Testis (tissue), 3 donors: ENCODE data around the gene GSDME. TPM values are rescaled to one million over a fixed set of nuclear protein-coding genes. Genes with fewer than 3 reads are reported as not detected.

Experiments used
- DNase-seq: peaks from one replicate; pipeline ENCODE4 v3.0.0-alpha.2; 2019
- H3K27ac ChIP-seq, 2 donors: fragments of 200-600 bp; sonication (generic); one replicate each; pipeline ENCODE4 v1.5.1; 2019
- H3K27me3 ChIP-seq: fragments of 200-600 bp; sonication (generic); one replicate; pipeline ENCODE4 v1.5.1; 2019
- H3K36me3 ChIP-seq: fragments of 200-600 bp; sonication (generic); one replicate; pipeline ENCODE4 v1.5.1; 2017; ENCODE audit warnings: low read depth; ENCODE audit errors: missing control alignments
- H3K4me1 ChIP-seq: fragments of 200-600 bp; sonication (generic); one replicate; pipeline ENCODE4 v1.5.1; 2019
- H3K4me3 ChIP-seq, 2 donors: fragments of 200-600 bp; sonication (generic); one replicate each; pipeline ENCODE4 v1.5.1; 2017 to 2019
- H3K9me3 ChIP-seq: fragments of 200-600 bp; sonication (generic); one replicate; pipeline ENCODE4 v1.5.1; 2017
- POLR2A ChIP-seq: fragments of 450-650 bp; IDR thresholded peaks from one replicate; pipeline ENCODE4 v1.6.1; 2017; ENCODE audit warnings: antibody characterized with exemption, mild to moderate bottlenecking, moderate library complexity
- WGBS, 2 donors: methylation state at CpG; one replicate each; pipeline ENCODE4 v1.1.5; 2018; 5-methylcytosine and 5-hydroxymethylcytosine counted together
- intact Hi-C: fragments of 100-400 bp; cut with DNase I; formaldehyde crosslinking; loops from one replicate; pipeline ENCODE4 v1.15.1; 2023; ENCODE audit warnings: low total_unique reads
- polyA plus RNA-seq: library from polyadenylated mRNA; stranded (reverse); fragments of 350-450 nt; fragmentation: Illumina TruSeq; extraction: RNeasy Lipid Tissue Mini Kit (QIAGEN cat#74804); gene quantifications from one replicate; pipeline ENCODE4 v1.2.3, GENCODE V29; 2014; ENCODE audit warnings: low read depth, low replicate concordance; ENCODE audit not compliant: insufficient read depth
- total RNA-seq, 2 donors: library from RNA; depleted of rRNA; stranded (reverse); fragments of >200 nt; gene quantifications; one replicate each; pipeline ENCODE4 v1.2.3, GENCODE V29; 2016
- TF ChIP-seq, protein P1 (sequence below), 3 experiments: fragments of 450-650 bp in 2 of 3; fragments of 200-600 bp in 1 of 3; sonication (generic) in 1 of 3; IDR thresholded peaks; one replicate each; pipeline ENCODE4 v1.5.1; 2016 to 2019; ENCODE audit warnings: antibody characterized with exemption in 3 of 3, mild to moderate bottlenecking in 2 of 3, moderate library complexity in 1 of 3

GSDME gene
- total and polyA plus RNA-seq, 3 donors from 2014 or later, result 31.8 to 59.4 (median 55.0) TPM

DNA sequence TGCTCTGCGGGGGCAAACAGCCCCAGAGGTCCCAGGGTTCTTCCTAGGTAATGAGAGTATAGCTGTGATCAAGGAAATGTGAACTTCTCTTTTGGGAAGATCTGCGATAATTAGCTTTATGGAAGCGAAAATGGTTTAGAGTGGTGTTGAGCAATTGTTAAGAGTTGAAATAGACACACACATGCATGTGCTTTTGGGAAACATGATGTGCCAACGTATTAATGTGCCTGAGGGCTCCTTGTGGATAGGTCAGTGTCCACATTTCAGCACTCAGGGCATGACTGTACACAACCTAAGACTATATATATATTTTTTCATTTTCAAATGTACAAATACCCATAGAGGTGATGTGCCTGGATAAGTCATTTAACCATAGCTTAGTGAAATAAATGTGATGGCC lies 67.0 kb downstream of the GSDME start:
- H3K9me3 ChIP-seq, result no peaks in the 10 kb centered on the region
- 96% methylated on average over 4 of the region's 4 CpGs for WGBS, 2 donors
- no peaks in the 10 kb centered on the region for H3K27me3 ChIP-seq
- H3K4me3 ChIP-seq, result no peak overlapping the region
- no peaks in the 10 kb centered on the region for H3K36me3 ChIP-seq
- intact Hi-C loops, result no loop called here
- H3K27ac ChIP-seq, result no peak overlapping the region
- H3K4me1 ChIP-seq, result no peaks in the 10 kb centered on the region
- TF ChIP-seq POLR2A, result no peak
- TF ChIP-seq, protein P1, sequence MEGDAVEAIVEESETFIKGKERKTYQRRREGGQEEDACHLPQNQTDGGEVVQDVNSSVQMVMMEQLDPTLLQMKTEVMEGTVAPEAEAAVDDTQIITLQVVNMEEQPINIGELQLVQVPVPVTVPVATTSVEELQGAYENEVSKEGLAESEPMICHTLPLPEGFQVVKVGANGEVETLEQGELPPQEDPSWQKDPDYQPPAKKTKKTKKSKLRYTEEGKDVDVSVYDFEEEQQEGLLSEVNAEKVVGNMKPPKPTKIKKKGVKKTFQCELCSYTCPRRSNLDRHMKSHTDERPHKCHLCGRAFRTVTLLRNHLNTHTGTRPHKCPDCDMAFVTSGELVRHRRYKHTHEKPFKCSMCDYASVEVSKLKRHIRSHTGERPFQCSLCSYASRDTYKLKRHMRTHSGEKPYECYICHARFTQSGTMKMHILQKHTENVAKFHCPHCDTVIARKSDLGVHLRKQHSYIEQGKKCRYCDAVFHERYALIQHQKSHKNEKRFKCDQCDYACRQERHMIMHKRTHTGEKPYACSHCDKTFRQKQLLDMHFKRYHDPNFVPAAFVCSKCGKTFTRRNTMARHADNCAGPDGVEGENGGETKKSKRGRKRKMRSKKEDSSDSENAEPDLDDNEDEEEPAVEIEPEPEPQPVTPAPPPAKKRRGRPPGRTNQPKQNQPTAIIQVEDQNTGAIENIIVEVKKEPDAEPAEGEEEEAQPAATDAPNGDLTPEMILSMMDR (IDR thresholded peaks at IDR 0.05), result no peak
- DNase-seq, result no peak

DNA sequence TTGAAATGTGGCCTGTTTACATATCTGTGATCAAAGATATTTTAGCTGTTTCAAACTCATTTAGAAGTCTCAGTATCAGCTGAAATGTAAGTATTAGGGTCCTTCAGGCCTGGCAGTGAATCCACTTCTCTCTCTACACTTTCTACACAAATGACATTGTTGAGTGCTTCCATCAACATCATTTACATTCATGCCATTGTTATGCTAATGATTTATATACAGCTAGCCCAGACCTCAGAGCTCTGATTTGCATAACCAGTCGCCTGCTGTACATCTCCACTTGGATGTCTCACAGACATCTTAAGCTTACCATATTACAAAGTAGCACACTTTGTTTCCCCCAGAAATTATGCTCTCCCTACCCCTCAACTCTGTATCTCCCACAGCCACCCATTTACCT lies 71.6 kb downstream of the GSDME start:
- WGBS, 2 donors, result 92 to 94% methylated on average over 1 of the region's 1 CpG
- no peak for DNase-seq
- intact Hi-C loops, result no loop called here
- no peak overlapping the region for H3K27ac ChIP-seq
- no peaks in the 10 kb centered on the region for H3K27me3 ChIP-seq
- H3K36me3 ChIP-seq, result no peaks in the 10 kb centered on the region
- no peak overlapping the region for H3K4me3 ChIP-seq
- H3K9me3 ChIP-seq, result no peaks in the 10 kb centered on the region
- H3K4me1 ChIP-seq, result no peaks in the 10 kb centered on the region
- TF ChIP-seq POLR2A, result no peak
- TF ChIP-seq, protein P1 (IDR thresholded peaks at IDR 0.05), result no peak

DNA sequence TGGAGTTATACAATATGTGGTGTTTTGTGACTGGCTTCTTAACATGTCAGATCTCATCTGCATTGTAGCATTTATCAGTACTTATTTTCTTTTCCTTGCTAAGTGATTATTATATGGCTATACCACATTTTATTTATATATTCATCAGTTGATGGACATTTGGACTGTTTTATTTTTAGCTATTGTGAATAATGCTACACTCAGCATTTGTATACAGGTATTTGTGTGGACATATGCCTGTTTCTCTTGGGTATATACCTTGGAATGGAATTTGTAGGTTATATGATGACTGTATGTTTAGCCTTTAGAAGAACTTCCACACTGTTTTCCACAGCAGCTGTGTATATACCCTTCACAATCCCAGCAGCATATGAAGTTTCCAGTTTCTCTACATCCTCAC lies 86.5 kb downstream of the GSDME start:
- intact Hi-C loops, result no loop called here
- no peak for DNase-seq
- Histone ChIP-seq H3K36me3 (no peaks in the 10 kb centered on the region), H3K27ac (no peak overlapping the region), H3K9me3 (no peaks in the 10 kb centered on the region), H3K4me1 (no peaks in the 10 kb centered on the region), H3K27me3 (no peaks in the 10 kb centered on the region), H3K4me3 (no peak overlapping the region)
- TF ChIP-seq, protein P1 (IDR thresholded peaks at IDR 0.05), result no peak
- TF ChIP-seq POLR2A, result no peak

GRCh38 chr7:24669971-24670591 lies 87.2 kb downstream of the GSDME start:
- Histone ChIP-seq H3K27ac (no peak overlapping the region), H3K4me3 (no peak overlapping the region), H3K9me3 (no peaks in the 10 kb centered on the region), H3K36me3 (no peaks in the 10 kb centered on the region), H3K4me1 (no peaks in the 10 kb centered on the region), H3K27me3 (no peaks in the 10 kb centered on the region)
- DNase-seq, result no peak
- intact Hi-C loops, result no loop called here
- no peak for TF ChIP-seq POLR2A
- TF ChIP-seq, protein P1 (IDR thresholded peaks at IDR 0.05), result no peak

DNA sequence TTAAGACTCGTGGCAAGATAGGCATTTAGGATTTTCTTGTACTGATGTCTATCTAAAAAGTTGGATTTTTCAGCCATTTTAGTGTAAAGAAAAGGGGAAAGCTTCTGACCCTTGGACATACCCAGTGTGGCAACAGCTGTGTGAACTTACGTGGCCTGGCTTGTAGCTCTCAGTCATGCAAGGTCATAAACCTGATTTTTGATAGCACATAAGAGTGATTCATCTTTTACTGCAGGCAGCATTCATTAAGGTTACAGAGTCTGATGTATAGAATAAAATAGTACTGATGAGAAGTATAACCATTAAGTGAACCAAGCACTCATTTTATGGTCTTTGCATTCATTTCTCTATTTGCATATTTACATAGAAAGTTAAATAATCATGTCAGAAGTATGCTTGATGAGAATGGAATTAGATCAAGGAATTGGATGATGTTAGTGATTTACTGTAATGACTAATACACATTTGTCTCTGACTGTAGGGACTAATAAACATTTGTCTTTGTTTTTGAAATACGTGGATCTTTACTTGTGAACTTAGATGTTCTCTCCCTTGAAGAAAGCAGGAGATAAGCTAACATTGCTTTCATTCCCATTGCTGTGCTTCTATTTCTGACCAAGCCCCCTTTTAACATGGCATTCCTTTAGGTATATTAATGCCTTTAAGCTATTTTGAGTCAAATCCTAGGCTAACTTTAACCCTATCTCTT lies 88.2 kb downstream of the GSDME start:
- no peak for TF ChIP-seq POLR2A
- TF ChIP-seq, protein P1 (IDR thresholded peaks at IDR 0.05), result no peak
- 70 to 71% methylated on average over 3 of the region's 3 CpGs for WGBS, 2 donors
- DNase-seq, result no peak
- Histone ChIP-seq H3K27me3 (no peaks in the 10 kb centered on the region), H3K9me3 (no peaks in the 10 kb centered on the region), H3K27ac (no peak overlapping the region), H3K36me3 (no peaks in the 10 kb centered on the region), H3K4me1 (no peaks in the 10 kb centered on the region), H3K4me3 (no peak overlapping the region)
- intact Hi-C loops, result no loop called here
